Endothelial cell of umbilical vein (primary cell): ENCODE data around the gene EVA1A. TPM values are rescaled to one million over a fixed set of nuclear protein-coding genes. Genes with fewer than 3 reads are reported as not detected.

Experiments used
- BruUV-seq: library from RNA; stranded (reverse); fragments of 400-500 nt; replicated peaks from 2 replicates; lab custom pipeline; 2021; lab: Mats Ljungman, UMichigan
- CTCF ChIA-PET: fragments of 300-600, 350-600 bp; sonication (Branson Sonifier 250); formaldehyde crosslinking; loops from one replicate; lab custom pipeline; 2021; ENCODE audit warnings: antibody characterized with exemption, inconsistent platforms; lab: Charles Lee
- POLR2A ChIA-PET: fragments of 300-600, 350-600 bp; sonication (Branson Sonifier 250); formaldehyde crosslinking; loops from one replicate; lab custom pipeline; 2021; ENCODE audit warnings: antibody characterized with exemption, inconsistent platforms; lab: Charles Lee
- DNase-seq: peaks from one replicate; pipeline ENCODE4 v3.0.0-alpha.2; 2011; ENCODE audit warnings: low read depth, low spot score
- FAIRE-seq: peaks from 2 replicates; lab custom pipeline; 2011; peaks lifted over from hg19 to GRCh38; lab: Jason Lieb, UNC
- H2AFZ ChIP-seq: 2 replicates; pipeline ENCODE4 v1.6.0; 2012; ENCODE audit warnings: low read depth, low read length, control low read depth, inconsistent platforms
- H3K27ac ChIP-seq: 2 replicates; pipeline ENCODE4 v1.5.1; 2011; ENCODE audit warnings: low read depth, mild to moderate bottlenecking, control low read depth, low read length, moderate library complexity; ENCODE audit not compliant: insufficient read depth
- H3K27me3 ChIP-seq, 2 experiments: 2 replicates each; pipeline versions ENCODE4 v1.6.0 to v1.6.1; 2011; ENCODE audit warnings: low read length in 2 of 2, mixed read lengths in 1 of 2; ENCODE audit not compliant: control insufficient read depth in 2 of 2, insufficient read depth in 2 of 2
- H3K36me3 ChIP-seq, 2 experiments: 2 replicates in 1 of 2; 3 replicates in 1 of 2; pipeline ENCODE4 v1.5.1; 2011; ENCODE audit warnings: low read length in 2 of 2, mild to moderate bottlenecking in 1 of 2, moderate library complexity in 1 of 2; ENCODE audit not compliant: control insufficient read depth in 2 of 2, insufficient read depth in 2 of 2; ENCODE audit errors: extremely low read depth in 1 of 2
- H3K4me1 ChIP-seq: 3 replicates; pipeline ENCODE4 v1.5.1; 2011; ENCODE audit warnings: mild to moderate bottlenecking, low read length; ENCODE audit not compliant: control insufficient read depth, insufficient read depth; ENCODE audit errors: extremely low read depth
- H3K4me2 ChIP-seq: 2 replicates; pipeline ENCODE4 v1.6.1; 2011; ENCODE audit warnings: low read length, control low read depth, mixed read lengths; ENCODE audit not compliant: insufficient read depth
- H3K4me3 ChIP-seq, 3 experiments: fragments of 200-600 bp in 1 of 3; sonication (generic), shearing (Covaris generic) in 1 of 3; replicated peaks in 1 of 3; 2 replicates each; pipeline ENCODE4 v1.5.1; 2011 to 2016; ENCODE audit warnings: control low read depth in 3 of 3, low read length in 3 of 3, mild to moderate bottlenecking in 2 of 3, inconsistent platforms in 1 of 3, low read depth in 1 of 3, moderate library complexity in 1 of 3; ENCODE audit not compliant: insufficient read depth in 1 of 3
- H3K79me2 ChIP-seq: 2 replicates; pipeline ENCODE4 v1.6.0; 2012; ENCODE audit warnings: low read length, inconsistent platforms; ENCODE audit not compliant: control insufficient read depth, insufficient read depth
- H3K9ac ChIP-seq: replicated peaks from 2 replicates; pipeline ENCODE3; 2011; ENCODE audit warnings: low read length, control low read depth; ENCODE audit not compliant: insufficient read depth; ENCODE audit errors: extremely low read depth
- H3K9me1 ChIP-seq: replicated peaks from 3 replicates; pipeline ENCODE4 v1.6.0; 2011; ENCODE audit warnings: mild to moderate bottlenecking, low read length; ENCODE audit not compliant: control insufficient read depth, insufficient read depth; ENCODE audit errors: extremely low read depth
- H3K9me3 ChIP-seq: replicated peaks from 2 replicates; pipeline ENCODE4 v1.5.1; 2012; ENCODE audit warnings: low read length, inconsistent platforms; ENCODE audit not compliant: control insufficient read depth, insufficient read depth
- H4K20me1 ChIP-seq: replicated peaks from 2 replicates; pipeline ENCODE3; 2011; ENCODE audit warnings: mild to moderate bottlenecking, low read length; ENCODE audit not compliant: control insufficient read depth, insufficient read depth; ENCODE audit errors: extremely low read depth
- CTCF ChIP-seq, 2 donors: IDR thresholded peaks; 1 replicate in 1 of 2; 2 replicates in 1 of 2; pipeline ENCODE4 v1.5.1; 2011; ENCODE audit warnings: low read length in 2 of 2, mild to moderate bottlenecking in 2 of 2, moderate library complexity in 2 of 2, control low read depth in 1 of 2, inconsistent platforms in 1 of 2, low read depth in 1 of 2; ENCODE audit not compliant: insufficient read depth in 1 of 2; ENCODE audit errors: extremely low read depth in 1 of 2
- EZH2 ChIP-seq: IDR thresholded peaks from 2 replicates; pipeline ENCODE4 v1.6.1; 2012; ENCODE audit warnings: borderline replicate concordance, low read depth, mild to moderate bottlenecking, moderate library complexity, low read length, inconsistent platforms; ENCODE audit not compliant: severe bottlenecking
- FOS ChIP-seq: IDR thresholded peaks from 2 replicates; pipeline ENCODE4 v1.6.1; 2011; ENCODE audit warnings: mild to moderate bottlenecking, low read length, moderate library complexity, borderline replicate concordance; ENCODE audit not compliant: insufficient read depth
- GATA2 ChIP-seq: IDR thresholded peaks from 2 replicates; pipeline ENCODE4 v1.7.0; 2011; ENCODE audit warnings: low read depth, mild to moderate bottlenecking, moderate library complexity, mixed read lengths, low read length; ENCODE audit not compliant: insufficient read length, insufficient read depth
- JUN ChIP-seq: IDR thresholded peaks from 2 replicates; pipeline ENCODE4 v1.6.1; 2011; ENCODE audit warnings: borderline replicate concordance, low read depth; ENCODE audit not compliant: insufficient read length, insufficient read depth
- MAX ChIP-seq: IDR thresholded peaks from 2 replicates; pipeline ENCODE4 v1.6.1; 2011; ENCODE audit not compliant: insufficient read depth, insufficient read length
- MYC ChIP-seq: IDR thresholded peaks from one replicate; pipeline ENCODE4 v1.6.1; 2011; ENCODE audit warnings: mild to moderate bottlenecking, low read depth, low read length
- POLR2A ChIP-seq: IDR thresholded peaks from 2 replicates; pipeline ENCODE4 v1.6.1; 2012; ENCODE audit warnings: low read depth, mild to moderate bottlenecking, control low read depth, low read length
- POLR2AphosphoS5 ChIP-seq: IDR thresholded peaks from 2 replicates; pipeline ENCODE4 v1.6.1; 2012; ENCODE audit warnings: low read depth, mild to moderate bottlenecking, control low read depth, low read length, moderate library complexity; ENCODE audit not compliant: insufficient read depth
- dilution Hi-C: fragments of 300-500 bp; cut with MboI; formaldehyde crosslinking; loops from one replicate; pipeline ENCODE4 v1.15.0; 2019; ENCODE audit warnings: low sequenced_read_pairs; ENCODE audit not compliant: extremely low pct_ligation_motif_present
- intact Hi-C: fragments of 100-400 bp; cut with micrococcal nuclease; formaldehyde crosslinking; loops from one replicate; pipeline ENCODE4 v1.10.0; 2022
- polyA plus RNA-seq, 4 experiments: library from polyadenylated mRNA; depleted of rRNA in 3 of 4; stranded (reverse) in 3 of 4; unstranded in 1 of 4; fragments of >200 nt; gene quantifications; 2 replicates each; pipeline versions ENCODE4 v1.2.1 to v1.2.3, GENCODE V29; 2011 to 2012; ENCODE audit warnings: missing spikeins in 1 of 4
- total RNA-seq: library from RNA; stranded (reverse); gene quantifications from 2 replicates; pipeline ENCODE4 v1.2.3, GENCODE V29; 2021

EVA1A gene
- total and polyA plus RNA-seq, 2 donors (not counting 3 experiments of a cell fraction or from before 2014, with no cell fraction given): 52.6 to 66.5 TPM

GRCh38 chr2:75512455-75513212, 48.1 kb downstream of the EVA1A start:
- H3K4me2 ChIP-seq: no peak overlapping the region
- no peak for FAIRE-seq

More at GRCh38 chr2:75512455-75513212, 48.1 kb downstream of the EVA1A start:
- no peak overlapping the region for H2AFZ ChIP-seq
- H3K9me3 ChIP-seq: no peaks in the 10 kb centered on the region
- H3K79me2 ChIP-seq: peaks cover 3% of the 10 kb centered on the region
- H3K27ac ChIP-seq: no peak overlapping the region
- dilution Hi-C loops: no loop called here
- no peak overlapping the region for H3K4me3 ChIP-seq
- TF ChIP-seq MAX (no peak), CTCF (IDR thresholded peaks at IDR 0.05; ENCODE audit: extremely low read depth in 1 of 2, insufficient read depth in 1 of 2, low read depth in 1 of 2, low read length in 2 of 2) (no peak), POLR2AphosphoS5 (no peak), EZH2 (no peak), POLR2A (no peak), JUN (no peak), GATA2 (no peak), FOS (no peak), MYC (no peak)
- no peak overlapping the region for H3K9ac ChIP-seq
- ChIA-PET POLR2A (no interaction called here), CTCF (no interaction called here)
- intact Hi-C loops: no loop called here
- no peaks in the 10 kb centered on the region for H3K4me1 ChIP-seq
- H3K9me1 ChIP-seq: no peaks in the 10 kb centered on the region
- DNase-seq: no peak
- H4K20me1 ChIP-seq: no peaks in the 10 kb centered on the region
- H3K27me3 ChIP-seq: no peaks in the 10 kb centered on the region
- peaks cover 8 to 10% of the 10 kb centered on the region in 2 experiments for H3K36me3 ChIP-seq
- no TSS peak for BruUV-seq
